ENCODE results near the gene HAND2. TPM values are rescaled to one million over a fixed set of nuclear protein-coding genes. Genes with fewer than 3 reads are reported as not detected.

HAND2 gene
- total RNA-seq, 1 experiment from 2014 or later: 0.16 TPM

- DNase-seq: no peak
- Histone ChIP-seq H3K4me3 (no peak overlapping the region), H3K36me3 (no peaks in the 10 kb centered on the region), H3K27me3 (no peaks in the 10 kb centered on the region), H3K9me3 (no peaks in the 10 kb centered on the region)
Measured at GRCh38 chr4:173478201-173478912, 51.7 kb downstream of the HAND2 start.

- Histone ChIP-seq H3K9me3 (no peaks in the 10 kb centered on the region), H3K4me3 (no peak overlapping the region), H3K27me3 (no peaks in the 10 kb centered on the region), H3K36me3 (no peaks in the 10 kb centered on the region)
- no peak for DNase-seq
Measured at GRCh38 chr4:173477016-173477415, 53.0 kb downstream of the HAND2 start.

Other genes starting within 250 kb of the HAND2 start
- 244 and 477 TPM in 2 replicates for gene HMGB2, start 195.9 kb downstream of the HAND2 start, total RNA-seq (2014; rRNA removed; shearing (Covaris generic); ENCODE audit: low replicate concordance)
- 47.2 and 62.0 TPM in 2 replicates for gene SAP30, start 159.3 kb downstream of the HAND2 start, total RNA-seq (2014; rRNA removed; shearing (Covaris generic); ENCODE audit: low replicate concordance)
- 0.26 TPM in 1 of 2 replicates, not detected in the other for gene SCRG1, start 131.1 kb downstream of the HAND2 start, total RNA-seq (2014; rRNA removed; shearing (Covaris generic); ENCODE audit: low replicate concordance)

Data from MG63 (cell line).